NT2/D1 (cell line): Measurements from ENCODE around the gene PDE4B.

Source experiments
- SUZ12 ChIP-seq: IDR thresholded peaks from 2 replicates; pipeline ENCODE4 v1.6.1; 2011; ENCODE audit not compliant: insufficient read length, insufficient read depth; ENCODE audit errors: extremely low read depth
- YY1 ChIP-seq: IDR thresholded peaks from 2 replicates; pipeline ENCODE4 v1.6.1; 2011; ENCODE audit not compliant: insufficient read length, insufficient read depth
- ZNF274 ChIP-seq: IDR thresholded peaks from 2 replicates; pipeline ENCODE4 v1.6.1; 2011; ENCODE audit warnings: mild to moderate bottlenecking, low read depth, low read length

DNA sequence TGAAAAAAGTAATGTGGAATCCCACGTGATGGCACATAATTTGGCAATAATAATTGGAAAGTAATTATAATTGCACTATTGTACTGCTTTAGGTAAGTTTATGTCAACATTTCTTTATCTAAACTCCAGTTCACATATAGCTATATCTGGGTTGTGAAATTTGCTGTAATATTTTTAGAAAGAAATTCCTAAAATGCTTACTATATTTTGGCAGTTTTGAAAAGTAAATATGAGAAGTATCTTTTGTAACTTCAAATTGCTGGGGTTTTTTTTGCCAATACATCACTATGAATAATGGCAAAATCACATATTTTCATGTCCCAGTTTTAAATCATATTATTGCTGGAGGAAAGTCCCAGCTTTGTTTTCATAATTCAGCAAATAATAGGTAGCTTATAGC, 197.5 kb downstream of the PDE4B start:
- TF ChIP-seq ZNF274: no peak
- no peak for TF ChIP-seq YY1
- no peak for TF ChIP-seq SUZ12
